ENCODE results near the gene DSCAML1.
A peak's percentile ranks its signal among the peaks of the same experiment; 100 is the strongest.
"Not testable (repeated sequence)": the region's sequence is repeated elsewhere in the genome, so short reads cannot be mapped to it uniquely, and the experiment has no call there.

The DSCAML1 gene

GRCh38 chr11:117792992-117793391 is 4.0 kb downstream of the DSCAML1 start:
- peak in 1 of 14 donors; percentile 11 for DNase-seq

- no peak for DNase-seq
These were observed 4.8 kb downstream of the DSCAML1 start for GRCh38 chr11:117792241-117792640.

GRCh38 chr11:117790279-117790678 is 6.7 kb downstream of the DSCAML1 start:
- DNase-seq: no peak

GRCh38 chr11:117789241-117789640 is 7.8 kb downstream of the DSCAML1 start:
- no peak for DNase-seq

GRCh38 chr11:117786135-117786870 is 10.7 kb downstream of the DSCAML1 start:
- no peak for DNase-seq

- DNase-seq: no peak
These were observed 14.9 kb downstream of the DSCAML1 start for GRCh38 chr11:117782101-117782500.

GRCh38 chr11:117781627-117782026 is 15.4 kb downstream of the DSCAML1 start:
- DNase-seq: no peak

GRCh38 chr11:117780456-117780855 is 16.6 kb downstream of the DSCAML1 start:
- no peak for DNase-seq

- DNase-seq: no peak
These were observed 22.5 kb downstream of the DSCAML1 start for GRCh38 chr11:117774553-117774952.

GRCh38 chr11:117772360-117772759 is 24.7 kb downstream of the DSCAML1 start:
- DNase-seq: no peak

GRCh38 chr11:117771841-117772240 is 25.2 kb downstream of the DSCAML1 start:
- DNase-seq: no peak

GRCh38 chr11:117771197-117771596 is 25.8 kb downstream of the DSCAML1 start:
- DNase-seq: peak in 10 of 14 donors; percentile 36 to 62 (median 41)

GRCh38 chr11:117770061-117770460 is 27.0 kb downstream of the DSCAML1 start:
- DNase-seq: no peak

- no peak for DNase-seq
These were observed 27.5 kb downstream of the DSCAML1 start for GRCh38 chr11:117769533-117769932.

GRCh38 chr11:117768506-117768905 is 28.5 kb downstream of the DSCAML1 start:
- DNase-seq: no peak

- no peak for DNase-seq
These were observed 29.9 kb downstream of the DSCAML1 start for GRCh38 chr11:117767071-117767470.

GRCh38 chr11:117766576-117766975 is 30.4 kb downstream of the DSCAML1 start:
- peak in 1 of 14 donors; percentile 72 for DNase-seq

- no peak for DNase-seq
These were observed 31.0 kb downstream of the DSCAML1 start for GRCh38 chr11:117766026-117766425.

- DNase-seq: no peak
These were observed 31.9 kb downstream of the DSCAML1 start for GRCh38 chr11:117765068-117765467.

GRCh38 chr11:117763465-117763864 is 33.6 kb downstream of the DSCAML1 start:
- DNase-seq: not testable (repeated sequence)

GRCh38 chr11:117761993-117762392 is 35.0 kb downstream of the DSCAML1 start:
- no peak for DNase-seq

GRCh38 chr11:117759305-117759704 is 37.7 kb downstream of the DSCAML1 start:
- DNase-seq: no peak

GRCh38 chr11:117754030-117754429 is 43.0 kb downstream of the DSCAML1 start:
- no peak for DNase-seq

- DNase-seq: no peak
These were observed 44.2 kb downstream of the DSCAML1 start for GRCh38 chr11:117752721-117753237.

All from C1 segment of cervical spinal cord (tissue), 14 donors.